Panc1 (cell line): ENCODE measurements around the gene NDRG3. TPM values are rescaled to one million over a fixed set of nuclear protein-coding genes. Genes with fewer than 3 reads are reported as not detected.

Experiments used
- ATAC-seq: fragments of 200-7000 bp; cut with Tn5 transposase; 2 replicates; pipeline ENCODE4 v1.9.1; 2020; ENCODE audit warnings: mild to moderate bottlenecking, moderate library complexity
- BruUV-seq: library from RNA; stranded (reverse); fragments of 400-500 nt; replicated peaks from 2 replicates; lab custom pipeline; 2021; lab: Mats Ljungman, UMichigan
- CTCF ChIA-PET: fragments of 300-600 bp; sonication (Branson Sonifier 250); formaldehyde crosslinking; loops from one replicate; lab custom pipeline; 2022; ENCODE audit warnings: antibody characterized with exemption; lab: Charles Lee
- POLR2A ChIA-PET: fragments of 300-600 bp; sonication (Branson Sonifier 250); formaldehyde crosslinking; loops from one replicate; lab custom pipeline; 2022; ENCODE audit warnings: antibody characterized with exemption; lab: Charles Lee
- DNase-seq: peaks from one replicate; pipeline ENCODE4 v3.0.0-alpha.2; 2010; ENCODE audit warnings: low read depth, low spot score
- H3K27ac ChIP-seq: 2 replicates; pipeline ENCODE4 v1.5.1; 2011; ENCODE audit warnings: mild to moderate bottlenecking, low read length, inconsistent platforms
- H3K27me3 ChIP-seq: fragments of 200-500 bp; sonication (Bioruptor generic); 2 replicates; pipeline ENCODE4 v1.6.0; 2014; ENCODE audit warnings: low read length, inconsistent platforms; ENCODE audit not compliant: control insufficient read depth, insufficient read depth
- H3K36me3 ChIP-seq: fragments of 200-500 bp; sonication (Bioruptor generic); 2 replicates; pipeline ENCODE4 v1.5.1; 2014; ENCODE audit warnings: inconsistent platforms, mild to moderate bottlenecking, low read length, moderate library complexity; ENCODE audit not compliant: control insufficient read depth, insufficient read depth
- H3K4me1 ChIP-seq: 2 replicates; pipeline ENCODE4 v1.5.1; 2011; ENCODE audit warnings: inconsistent platforms, mild to moderate bottlenecking, low read length, moderate library complexity; ENCODE audit not compliant: control insufficient read depth, insufficient read depth
- H3K4me3 ChIP-seq, 2 experiments: 2 replicates each; pipeline ENCODE4 v1.5.1; 2011 to 2012; ENCODE audit warnings: low read depth in 2 of 2, low read length in 2 of 2, mild to moderate bottlenecking in 2 of 2, inconsistent platforms in 1 of 2, moderate library complexity in 1 of 2
- H3K9me3 ChIP-seq: fragments of 200-500 bp; sonication (Bioruptor generic); 2 replicates; pipeline ENCODE4 v1.5.1; 2014; ENCODE audit warnings: low read depth, mild to moderate bottlenecking, inconsistent platforms, low read length, moderate library complexity; ENCODE audit not compliant: control insufficient read depth, insufficient read depth
- CTCF ChIP-seq: fragments of 450-650 bp; IDR thresholded peaks from 2 replicates; pipeline ENCODE4 v1.5.1; 2017; ENCODE audit warnings: mild to moderate bottlenecking
- POLR2AphosphoS5 ChIP-seq: IDR thresholded peaks from 2 replicates; pipeline ENCODE4 v1.6.1; 2012; ENCODE audit warnings: mild to moderate bottlenecking, low read depth, low read length, moderate library complexity
- REST ChIP-seq, 2 experiments: IDR thresholded peaks; 2 replicates each; pipeline ENCODE4 v1.6.1; 2011 to 2012; ENCODE audit warnings: low read depth in 2 of 2, control low read depth in 1 of 2, low read length in 1 of 2, mild to moderate bottlenecking in 1 of 2, moderate library complexity in 1 of 2; ENCODE audit not compliant: insufficient read depth in 1 of 2
- SIN3A ChIP-seq: IDR thresholded peaks from 2 replicates; pipeline ENCODE4 v1.6.1; 2012; ENCODE audit warnings: low read depth, mild to moderate bottlenecking, low read length, moderate library complexity, borderline replicate concordance; ENCODE audit not compliant: insufficient read depth
- TCF7L2 ChIP-seq: IDR thresholded peaks from 2 replicates; pipeline ENCODE4 v1.6.1; 2011; ENCODE audit warnings: mild to moderate bottlenecking, low read depth, low read length, inconsistent platforms
- in situ Hi-C: cut with HindIII; loops from 2 replicates; pipeline ENCODE4 v1.10.0; 2016; ENCODE audit warnings: low sequenced_read_pairs, low pct_unique_long_range_greater_than_20kb
- intact Hi-C: fragments of 100-400 bp; cut with micrococcal nuclease; formaldehyde crosslinking; loops from one replicate; pipeline ENCODE4 v1.10.0; 2022; ENCODE audit not compliant: unreplicated experiment
- total RNA-seq: library from RNA; stranded (reverse); gene quantifications from one replicate; pipeline ENCODE4 v1.2.1, GENCODE V29; 2021; ENCODE audit not compliant: unreplicated experiment

Gene NDRG3
- total RNA-seq, 1 experiment from 2014 or later: 36.0 TPM

GRCh38 chr20:36631646-36632045 lies 114.2 kb downstream of the NDRG3 start:
- intact Hi-C loops (no loop called here), in situ Hi-C loops (no loop called here)
- CTCF ChIA-PET: interaction anchor here (0.5 kb wide), 1 partner anchor 198 kb away, joined by 6 read pairs; no protein-coding TSS in a partner anchor
- Histone ChIP-seq H3K27ac (no peak overlapping the region), H3K9me3 (no peaks in the 10 kb centered on the region), H3K4me1 (no peaks in the 10 kb centered on the region), H3K4me3 (no peak overlapping the region), H3K27me3 (no peaks in the 10 kb centered on the region), H3K36me3 (no peaks in the 10 kb centered on the region)
- POLR2A ChIA-PET: no interaction called here
- TF ChIP-seq TCF7L2 (no peak), POLR2AphosphoS5 (no peak)
- no peak for DNase-seq
- no peak for ATAC-seq
- BruUV-seq: no TSS peak

- BruUV-seq: no TSS peak
- no peaks in the 10 kb centered on the region for H3K27me3 ChIP-seq
- intact Hi-C loops: no loop called here
- in situ Hi-C loops: no loop called here
- H3K36me3 ChIP-seq: no peaks in the 10 kb centered on the region
- no peak overlapping the region for H3K4me3 ChIP-seq
- no peak for ATAC-seq
- POLR2A ChIA-PET: no interaction called here
- CTCF ChIA-PET: no interaction called here
- H3K27ac ChIP-seq: no peak overlapping the region
- TF ChIP-seq POLR2AphosphoS5: no peak
- no peak for TF ChIP-seq SIN3A
- TF ChIP-seq REST (IDR thresholded peaks at IDR 0.05; ENCODE audit: insufficient read depth in 1 of 2, low read depth in 2 of 2, low read length in 1 of 2): no peak
- no peak for TF ChIP-seq CTCF
- TF ChIP-seq TCF7L2: no peak
- no peaks in the 10 kb centered on the region for H3K9me3 ChIP-seq
- no peaks in the 10 kb centered on the region for H3K4me1 ChIP-seq
- DNase-seq: no peak
These were observed 115.9 kb downstream of the NDRG3 start for GRCh38 chr20:36629719-36630681.

GRCh38 chr20:36628076-36628475 lies 117.8 kb downstream of the NDRG3 start:
- Histone ChIP-seq H3K27me3 (no peaks in the 10 kb centered on the region), H3K4me1 (no peaks in the 10 kb centered on the region), H3K9me3 (no peaks in the 10 kb centered on the region), H3K36me3 (no peaks in the 10 kb centered on the region), H3K4me3 (no peak overlapping the region), H3K27ac (no peak overlapping the region)
- TF ChIP-seq SIN3A (no peak), REST (IDR thresholded peaks at IDR 0.05; ENCODE audit: insufficient read depth in 1 of 2, low read depth in 2 of 2, low read length in 1 of 2) (no peak), CTCF (no peak), TCF7L2 (no peak), POLR2AphosphoS5 (no peak)
- ATAC-seq (no peak), DNase-seq (no peak)
- intact Hi-C loops: no loop called here
- in situ Hi-C loops: no loop called here
- CTCF ChIA-PET: interaction anchor here (0.6 kb wide), 1 partner anchor 256 kb away, joined by 9 read pairs; no protein-coding TSS in a partner anchor
- POLR2A ChIA-PET: no interaction called here
- no TSS peak for BruUV-seq
